ENCODE results near the gene NIF3L1. TPM values are rescaled to one million over a fixed set of nuclear protein-coding genes. Genes with fewer than 3 reads are reported as not detected.
A peak's percentile ranks its signal among the peaks of the same experiment; 100 is the strongest.

The NIF3L1 gene
- total RNA-seq, 2 donors from 2014 or later: 7.3 to 7.6 TPM

GRCh38 chr2:200861617-200862155 is 27.5 kb upstream of the NIF3L1 start:
- Histone ChIP-seq H3K4me1 (peaks cover 54% of the 10 kb centered on the region), H3K27me3 (no peaks in the 10 kb centered on the region), H3K27ac (peak overlapping the region in 3 of 4 donors; percentile 98 to 100 (median 100)), H3K36me3 (replicated peaks in 1 of 2; ENCODE audit: insufficient read depth in 1 of 2, low read depth in 2 of 2) (peaks cover 10 to 24% of the 10 kb centered on the region in 2 donors), H3K9me3 (no peaks in the 10 kb centered on the region), H3K4me3 (peak overlapping the region in 1 of 2 donors; percentile 57)
- intact Hi-C loops (cut with DNase I): no loop called here
- ATAC-seq (no peak), DNase-seq (no peak)
- 2% methylated on average over 4 of the region's 4 CpGs for WGBS, 2 donors
- no peak for TF ChIP-seq POLR2A (IDR thresholded peaks at IDR 0.05)
- TF ChIP-seq CTCF (IDR thresholded peaks at IDR 0.05): no peak

GRCh38 chr2:200862532-200863000 is 26.6 kb upstream of the NIF3L1 start:
- peak in 3 of 4 donors; percentile 32 to 59 (median 51) for DNase-seq
- intact Hi-C loops (cut with DNase I): no loop called here
- TF ChIP-seq CTCF (IDR thresholded peaks at IDR 0.05) (no peak), POLR2A (IDR thresholded peaks at IDR 0.05) (peak in 2 of 3 donors; percentile 58 to 73)
- Histone ChIP-seq H3K4me1 (peaks cover 57% of the 10 kb centered on the region), H3K9me3 (no peaks in the 10 kb centered on the region), H3K36me3 (replicated peaks in 1 of 2; ENCODE audit: insufficient read depth in 1 of 2, low read depth in 2 of 2) (peaks cover 2 to 17% of the 10 kb centered on the region in 2 donors), H3K27ac (peak overlapping the region; percentile 98 to 100 (median 100)), H3K4me3 (peak overlapping the region; percentile 57 to 100), H3K27me3 (no peaks in the 10 kb centered on the region)
- WGBS, 2 donors: 0% methylated on average over 13 of the region's 13 CpGs
- no peak for ATAC-seq

GRCh38 chr2:200863782-200864175 is 25.4 kb upstream of the NIF3L1 start:
- WGBS, 2 donors: 1% methylated on average over 19 of the region's 19 CpGs
- peak; percentile 4 for ATAC-seq
- peak in 2 of 4 donors; percentile 26 to 31 for DNase-seq
- no peaks in the 10 kb centered on the region for H3K9me3 ChIP-seq
- peak overlapping the region; percentile 57 to 100 for H3K4me3 ChIP-seq
- H3K27me3 ChIP-seq: no peaks in the 10 kb centered on the region
- intact Hi-C loops (cut with DNase I): no loop called here
- TF ChIP-seq POLR2A (IDR thresholded peaks at IDR 0.05): no peak
- TF ChIP-seq CTCF (IDR thresholded peaks at IDR 0.05): no peak
- H3K4me1 ChIP-seq: peaks cover 50% of the 10 kb centered on the region
- peak overlapping the region; percentile 98 to 100 (median 100) for H3K27ac ChIP-seq
- peaks cover 0 to 7% of the 10 kb centered on the region in 2 donors for H3K36me3 ChIP-seq (replicated peaks in 1 of 2; ENCODE audit: insufficient read depth in 1 of 2, low read depth in 2 of 2)

- 0 to 1% methylated on average over 26 to 89 of the region's 89 CpGs for WGBS, 2 donors
- Histone ChIP-seq H3K4me1 (peaks cover 43% of the 10 kb centered on the region), H3K4me3 (peak within 1 kb of the TSS; percentile 57 to 100), H3K27me3 (no peaks in the 10 kb centered on the region), H3K9me3 (no peaks in the 10 kb centered on the region), H3K27ac (peak within 1 kb of the TSS; percentile 98 to 100 (median 100)), H3K36me3 (replicated peaks in 1 of 2; ENCODE audit: insufficient read depth in 1 of 2, low read depth in 2 of 2) (peaks cover 0 to under 1% of the 10 kb centered on the region in 2 donors)
- peak; percentile 95 to 97 (median 96) for DNase-seq
- intact Hi-C loops (cut with DNase I): no loop called here
- peak; percentile 99 to 100 (median 99) for TF ChIP-seq POLR2A (IDR thresholded peaks at IDR 0.05)
- no peak for TF ChIP-seq CTCF (IDR thresholded peaks at IDR 0.05)
- ATAC-seq: peak; percentile 92
Observed at GRCh38 chr2:200864176-200865034, 24.8 kb upstream of the NIF3L1 start, which contains the start of gene CLK1. Gene CLK1, minus strand, starts transcription at chr2:200864658. Its CDS starts 2,796 bp downstream, at chr2:200861862.
